IMR-90 (cell line): ENCODE measurements around the gene PPP1R9B. TPM values are rescaled to one million over a fixed set of nuclear protein-coding genes. Genes with fewer than 3 reads are reported as not detected.

ENCODE experiments used
- ATAC-seq: fragments of 200-7000 bp; cut with Tn5 transposase; 2 replicates; pipeline ENCODE4 v1.9.1; 2020; ENCODE audit warnings: low read depth, mild to moderate bottlenecking, moderate library complexity
- BruUV-seq: library from RNA; stranded (reverse); fragments of 400-500 nt; replicated peaks from 2 replicates; lab custom pipeline; 2021; lab: Mats Ljungman, UMichigan
- CTCF ChIA-PET: fragments of 300-600 bp; formaldehyde crosslinking; extraction: SDS; loops from one replicate; lab custom pipeline; 2021; ENCODE audit warnings: antibody characterized with exemption; lab: Yijun Ruan, JAX
- POLR2A ChIA-PET: fragments of 300-600 bp; sonication (Branson Sonifier 250); formaldehyde crosslinking; loops from one replicate; lab custom pipeline; 2022; ENCODE audit warnings: antibody characterized with exemption; ENCODE audit not compliant: unreplicated experiment; lab: Charles Lee
- DNase-seq: peaks from one replicate; pipeline ENCODE4 v3.0.0; 2013
- H2AFZ ChIP-seq: replicated peaks from 2 replicates; pipeline ENCODE3; 2013; ENCODE audit warnings: low read length, mild to moderate bottlenecking; ENCODE audit not compliant: poor library complexity
- H2AK5ac ChIP-seq: 2 replicates; pipeline ENCODE4 v1.6.1; 2013; ENCODE audit warnings: low read depth, low read length, inconsistent platforms
- H2AK9ac ChIP-seq: replicated peaks from 2 replicates; pipeline ENCODE3; 2013; ENCODE audit warnings: mild to moderate bottlenecking, low read depth, low read length, moderate library complexity; ENCODE audit not compliant: poor library complexity
- H2BK120ac ChIP-seq: 2 replicates; pipeline ENCODE4 v1.6.1; 2013; ENCODE audit warnings: low read depth, low read length, inconsistent platforms
- H2BK15ac ChIP-seq: 3 replicates; pipeline ENCODE4 v1.6.1; 2013; ENCODE audit warnings: low read depth, low read length, inconsistent platforms
- H2BK20ac ChIP-seq: 2 replicates; pipeline ENCODE4 v1.6.1; 2013; ENCODE audit warnings: low read depth, mild to moderate bottlenecking, inconsistent platforms, low read length, moderate library complexity
- H2BK5ac ChIP-seq: 2 replicates; pipeline ENCODE4 v1.6.1; 2013; ENCODE audit warnings: mild to moderate bottlenecking, low read depth, low read length, inconsistent platforms; ENCODE audit not compliant: poor library complexity, severe bottlenecking
- H3K14ac ChIP-seq: replicated peaks from 2 replicates; pipeline ENCODE4 v1.6.1; 2013; ENCODE audit warnings: low read depth, low read length, inconsistent platforms
- H3K18ac ChIP-seq: 2 replicates; pipeline ENCODE4 v1.6.1; 2013; ENCODE audit warnings: low read depth, low read length, control low read depth
- H3K23ac ChIP-seq: 2 replicates; pipeline ENCODE4 v1.6.1; 2013; ENCODE audit warnings: low read depth, low read length, inconsistent platforms
- H3K27ac ChIP-seq: 2 replicates; pipeline ENCODE4 v1.5.1; 2013; ENCODE audit warnings: mild to moderate bottlenecking, control low read depth, low read length; ENCODE audit not compliant: insufficient read depth
- H3K27me3 ChIP-seq: 2 replicates; pipeline ENCODE4 v1.6.1; 2013; ENCODE audit warnings: low read length; ENCODE audit not compliant: control insufficient read depth, insufficient read depth
- H3K36me3 ChIP-seq: 2 replicates; pipeline ENCODE4 v1.6.1; 2013; ENCODE audit warnings: low read length, mixed read lengths; ENCODE audit not compliant: control insufficient read depth, insufficient read depth
- H3K4ac ChIP-seq: 2 replicates; pipeline ENCODE4 v1.6.1; 2013; ENCODE audit warnings: low read depth, low read length, inconsistent platforms
- H3K4me1 ChIP-seq: 2 replicates; pipeline ENCODE4 v1.6.1; 2013; ENCODE audit warnings: low read length, mixed read lengths; ENCODE audit not compliant: control insufficient read depth, insufficient read depth
- H3K4me2 ChIP-seq: 2 replicates; pipeline ENCODE4 v1.6.1; 2013; ENCODE audit warnings: low read depth, mild to moderate bottlenecking, control low read depth, low read length, moderate library complexity
- H3K4me3 ChIP-seq: 2 replicates; pipeline ENCODE4 v1.5.1; 2013; ENCODE audit warnings: low read depth, mild to moderate bottlenecking, control low read depth, low read length, moderate library complexity; ENCODE audit not compliant: insufficient read depth
- H3K56ac ChIP-seq: 2 replicates; pipeline ENCODE4 v1.6.1; 2013; ENCODE audit warnings: low read length, inconsistent platforms; ENCODE audit not compliant: insufficient read depth; ENCODE audit errors: extremely low read depth
- H3K79me1 ChIP-seq, 2 experiments: 2 replicates each; pipeline ENCODE4 v1.6.1; 2013; ENCODE audit warnings: low read length in 2 of 2, inconsistent platforms in 1 of 2, low read depth in 1 of 2
- H3K9ac ChIP-seq: 2 replicates; pipeline ENCODE4 v1.6.1; 2013; ENCODE audit warnings: low read depth, low read length, control low read depth
- H3K9me1 ChIP-seq: 2 replicates; pipeline ENCODE4 v1.6.1; 2013; ENCODE audit warnings: low read length, inconsistent platforms; ENCODE audit not compliant: insufficient read depth
- H3K9me3 ChIP-seq: 2 replicates; pipeline ENCODE4 v1.6.1; 2013; ENCODE audit warnings: low read length; ENCODE audit not compliant: control insufficient read depth, insufficient read depth
- H4K20me1 ChIP-seq: 2 replicates; pipeline ENCODE4 v1.6.1; 2013; ENCODE audit warnings: low read length, inconsistent platforms; ENCODE audit not compliant: insufficient read depth
- H4K5ac ChIP-seq: 2 replicates; pipeline ENCODE4 v1.6.1; 2013; ENCODE audit warnings: mild to moderate bottlenecking, low read depth, low read length, control low read depth
- H4K8ac ChIP-seq, 2 experiments: 2 replicates each; pipeline ENCODE4 v1.6.1; 2013; ENCODE audit warnings: low read depth in 2 of 2, low read length in 2 of 2, control low read depth in 1 of 2, inconsistent platforms in 1 of 2
- H4K91ac ChIP-seq: 2 replicates; pipeline ENCODE4 v1.6.1; 2013; ENCODE audit warnings: low read depth, low read length, inconsistent platforms; ENCODE audit not compliant: insufficient read depth
- BHLHE40 ChIP-seq: fragments of 150-350 bp; IDR thresholded peaks from 2 replicates; pipeline ENCODE4 v1.6.1; 2016; ENCODE audit warnings: mild to moderate bottlenecking, low read depth, low read length
- CEBPB ChIP-seq: IDR thresholded peaks from 2 replicates; pipeline ENCODE4 v1.6.1; 2012; ENCODE audit warnings: low read depth, low read length, improper control_type of control experiment
- CHD1 ChIP-seq: IDR thresholded peaks from 2 replicates; pipeline ENCODE4 v1.6.1; 2012; ENCODE audit warnings: low read depth, low read length, improper control_type of control experiment
- CTCF ChIP-seq: conservative IDR thresholded peaks from 2 replicates; pipeline ENCODE4 v1.5.1; 2012; ENCODE audit warnings: mild to moderate bottlenecking, low read depth, low read length, improper control_type of control experiment
- ELK1 ChIP-seq: fragments of 150-350 bp; IDR thresholded peaks from 2 replicates; pipeline ENCODE4 v1.6.1; 2016; ENCODE audit warnings: low read depth, mild to moderate bottlenecking, low read length, moderate library complexity, borderline replicate concordance
- FOS ChIP-seq: fragments of 150-350 bp; IDR thresholded peaks from 2 replicates; pipeline ENCODE4 v1.6.1; 2016; ENCODE audit warnings: low read depth, low read length
- MAFK ChIP-seq: IDR thresholded peaks from 2 replicates; pipeline ENCODE4 v1.6.1; 2012; ENCODE audit warnings: low read depth, low read length, improper control_type of control experiment
- MAZ ChIP-seq: IDR thresholded peaks from 2 replicates; pipeline ENCODE4 v1.6.1; 2012; ENCODE audit warnings: low read depth, mild to moderate bottlenecking, low read length, improper control_type of control experiment, moderate library complexity, borderline replicate concordance
- MXI1 ChIP-seq: IDR thresholded peaks from 2 replicates; pipeline ENCODE4 v1.6.1; 2012; ENCODE audit warnings: low read depth, mild to moderate bottlenecking, low read length, moderate library complexity, borderline replicate concordance
- NFE2L2 ChIP-seq: fragments of 150-350 bp; IDR thresholded peaks from 2 replicates; pipeline ENCODE4 v1.6.1; 2016; ENCODE audit warnings: low read depth, mild to moderate bottlenecking, low read length
- POLR2A ChIP-seq: IDR thresholded peaks from 2 replicates; pipeline ENCODE4 v1.6.1; 2012; ENCODE audit warnings: mild to moderate bottlenecking, low read depth, low read length
- RAD21 ChIP-seq: IDR thresholded peaks from 2 replicates; pipeline ENCODE4 v1.6.1; 2012; ENCODE audit warnings: low read length, improper control_type of control experiment
- RCOR1 ChIP-seq: IDR thresholded peaks from 2 replicates; pipeline ENCODE4 v1.6.1; 2012; ENCODE audit warnings: mild to moderate bottlenecking, low read length, improper control_type of control experiment; ENCODE audit not compliant: insufficient replicate concordance
- RFX5 ChIP-seq: IDR thresholded peaks from 2 replicates; pipeline ENCODE4 v1.8.0; 2012; ENCODE audit warnings: low read depth, mild to moderate bottlenecking, low read length, moderate library complexity
- SMC3 ChIP-seq: fragments of 150-350 bp; IDR thresholded peaks from 2 replicates; pipeline ENCODE4 v1.6.1; 2016; ENCODE audit warnings: low read depth, mild to moderate bottlenecking, antibody characterized with exemption, low read length, moderate library complexity
- USF2 ChIP-seq: fragments of 150-350 bp; IDR thresholded peaks from 2 replicates; pipeline ENCODE4 v1.6.1; 2017; ENCODE audit warnings: mild to moderate bottlenecking, antibody characterized with exemption, low read length, low read depth
- WGBS, 2 experiments: methylation state at CpG; one replicate each; pipeline versions ENCODE4 v1.1.5 to v1.1.7; 2013; ENCODE audit warnings: missing lambda C conversion rate in 2 of 2; ENCODE audit not compliant: insufficient read length in 1 of 2; ENCODE audit errors: extremely low coverage in 2 of 2; 5-methylcytosine and 5-hydroxymethylcytosine counted together
- dilution Hi-C: fragments of 300-500 bp; cut with HindIII; formaldehyde crosslinking; loops from one replicate; pipeline ENCODE4 v1.14.3; 2018; ENCODE audit warnings: low sequenced_read_pairs; ENCODE audit not compliant: unreplicated experiment
- in situ Hi-C: fragments of 300-500 bp; cut with MboI; formaldehyde crosslinking; loops from 3 replicates; pipeline ENCODE4 v1.14.3; 2019; ENCODE audit warnings: low sequenced_read_pairs, inconsistent platforms, mixed read lengths
- intact Hi-C: fragments of 100-400 bp; cut with micrococcal nuclease; formaldehyde crosslinking; loops from 2 replicates; pipeline ENCODE4 v1.10.0; 2022
- polyA plus RNA-seq, 3 experiments: library from polyadenylated mRNA; depleted of rRNA; stranded (reverse); fragments of >200 nt; gene quantifications; 2 replicates each; pipeline ENCODE4 v1.2.3, GENCODE V29; 2012; ENCODE audit warnings: low replicate concordance in 1 of 3
- total RNA-seq: library from RNA; depleted of rRNA; stranded (reverse); fragments of >200 nt; gene quantifications from 2 replicates; pipeline ENCODE4 v1.2.3, GENCODE V29; 2012

The PPP1R9B gene
- total and polyA plus RNA-seq, 2 of the 4 experiments (the other 2 are of a cell fraction) = 23.0 to 28.0 TPM

- H3K18ac ChIP-seq = no peak overlapping the region
- H3K14ac ChIP-seq = peak overlapping the region; percentile 13; the same call in 1 of the 2 replicates
- in situ Hi-C loops (no loop called here), dilution Hi-C loops (no loop called here), intact Hi-C loops (no loop called here)
- no peak for TF ChIP-seq SMC3
- no peak for TF ChIP-seq RAD21
- TF ChIP-seq RFX5 = no peak
- TF ChIP-seq FOS = no peak
- no peak for TF ChIP-seq MAFK
- TF ChIP-seq USF2 = no peak
- no peak for TF ChIP-seq ELK1
- TF ChIP-seq CEBPB = no peak
- TF ChIP-seq BHLHE40 = no peak
- TF ChIP-seq CHD1 = no peak
- no peak for TF ChIP-seq RCOR1
- TF ChIP-seq POLR2A = no peak
- TF ChIP-seq CTCF = no peak
- no peak for TF ChIP-seq MXI1
- TF ChIP-seq MAZ = no peak
- TF ChIP-seq NFE2L2 = no peak
- peaks cover 26% of the 10 kb centered on the region for H3K4me1 ChIP-seq
- H3K27me3 ChIP-seq = no peaks in the 10 kb centered on the region
- no TSS peak for BruUV-seq
- no peak overlapping the region for H4K91ac ChIP-seq
- no peak overlapping the region for H3K23ac ChIP-seq
- ATAC-seq (no peak), DNase-seq (peak; percentile 24)
- no peak overlapping the region for H3K4me2 ChIP-seq
- H2AFZ ChIP-seq = no peak overlapping the region
- 0 out of 2 replicates have a peak overlapping the region, but pooled peaks have one; percentile 71 for H3K4ac ChIP-seq
- H3K9ac ChIP-seq = no peak overlapping the region
- no peak overlapping the region for H2BK15ac ChIP-seq
- POLR2A ChIA-PET = interaction anchor here (0.6 to 1.2 kb wide), 3 partner anchors 32 to 88 kb away, joined by 3 to 6 read pairs (median 3); no protein-coding TSS in a partner anchor
- no peak overlapping the region for H3K56ac ChIP-seq
- no peak overlapping the region for H4K8ac ChIP-seq
- peaks cover 64% of the 10 kb centered on the region for H4K20me1 ChIP-seq
- H3K9me1 ChIP-seq = peaks cover 25% of the 10 kb centered on the region
- H2BK120ac ChIP-seq = no peak overlapping the region
- peaks cover 15 to 26% of the 10 kb centered on the region in 2 experiments; a peak in 3 of 4 replicates for H3K79me1 ChIP-seq
- no peak overlapping the region for H3K4me3 ChIP-seq
- H2BK20ac ChIP-seq = no peak overlapping the region
- H3K27ac ChIP-seq = peak overlapping the region; percentile 64; the same call in 1 of the 2 replicates
- H2AK5ac ChIP-seq = peak overlapping the region; percentile 17; the same call in 1 of the 2 replicates
- no peaks in the 10 kb centered on the region for H3K9me3 ChIP-seq
- peaks cover 32% of the 10 kb centered on the region for H3K36me3 ChIP-seq
- WGBS, 2 experiments = no CpG with 5 or more reads among the region's 12 CpGs
- peak overlapping the region; percentile 16 for H2BK5ac ChIP-seq
- CTCF ChIA-PET = interaction anchor here (0.6 kb wide), 1 partner anchor 116 kb away, joined by 4 read pairs; no protein-coding TSS in a partner anchor
- H2AK9ac ChIP-seq = no peak overlapping the region
- H4K5ac ChIP-seq = no peak overlapping the region
These were observed 30.1 kb upstream of the PPP1R9B start for GRCh38 chr17:50180620-50181019.
